ENCODE measurements around the gene RAP1GAP. TPM values are rescaled to one million over a fixed set of nuclear protein-coding genes. Genes with fewer than 3 reads are reported as not detected.

The RAP1GAP gene
- total RNA-seq, 1 experiment from 2014 or later, result 30.2 TPM

DNA sequence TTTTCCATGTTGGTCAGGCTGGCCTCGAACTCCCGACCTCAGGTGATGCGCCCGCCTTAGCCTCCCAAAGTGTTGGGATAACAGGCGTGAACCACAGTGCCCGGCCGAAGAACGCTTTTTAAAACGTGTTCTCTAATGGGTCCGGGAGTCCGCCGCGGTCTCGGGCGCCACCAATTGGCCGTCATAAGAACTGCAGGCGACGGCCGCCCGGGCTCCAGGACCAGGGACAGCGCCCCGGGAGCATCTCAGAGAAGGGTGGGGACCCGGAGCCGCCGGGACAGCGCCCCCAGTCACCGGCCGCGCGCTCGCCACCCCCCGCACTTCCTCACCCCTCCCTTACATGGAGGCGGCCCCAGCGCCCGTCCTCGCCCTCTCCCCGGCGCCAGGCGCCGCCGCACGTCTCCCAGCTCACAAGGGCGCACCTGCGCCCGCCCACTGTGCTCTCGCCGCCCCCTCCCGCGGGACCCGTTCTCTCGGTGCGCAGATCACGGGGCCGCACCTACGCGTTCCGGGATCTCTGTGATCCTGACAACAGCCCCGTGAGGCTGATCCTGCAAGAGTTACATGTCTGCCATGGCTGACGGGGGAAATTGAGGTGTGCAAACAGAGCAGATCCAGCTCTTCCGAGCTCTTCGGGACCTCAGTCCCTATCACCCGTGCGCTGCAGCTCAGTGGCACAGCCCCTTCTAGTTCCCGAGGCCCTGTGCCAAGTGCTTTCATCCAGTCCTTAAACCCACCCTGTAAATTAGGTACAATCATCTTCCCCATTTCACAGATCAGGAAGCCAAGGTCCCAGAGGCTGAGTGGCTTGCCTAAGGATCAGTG, 9.8 kb downstream of the RAP1GAP start:
- Histone ChIP-seq H3K4me2 (peak overlapping the region; percentile 57), H3K36me3 (ENCODE audit: low read depth) (no peaks in the 10 kb centered on the region), H3F3A (ENCODE audit: insufficient read depth, low read depth) (0 out of 2 replicates have a peak, but pooled peaks cover 3% of the 10 kb centered on the region), H3K4me1 (replicated peaks; ENCODE audit: insufficient read depth) (peaks cover 15% of the 10 kb centered on the region), H3K4me3 (no peak overlapping the region), H3K9me3 (ENCODE audit: insufficient read depth, low read depth) (no peaks in the 10 kb centered on the region), H3K27ac (no peak overlapping the region), H4K20me1 (ENCODE audit: insufficient read depth) (no peaks in the 10 kb centered on the region), H3K27me3 (ENCODE audit: insufficient read depth, low read depth) (no peaks in the 10 kb centered on the region), H3K79me2 (ENCODE audit: low read depth) (no peaks in the 10 kb centered on the region), H3K9me2 (ENCODE audit: insufficient read depth) (no peaks in the 10 kb centered on the region), H2AFZ (no peak overlapping the region)
- POLR2A ChIA-PET (ENCODE audit: unreplicated experiment), result no interaction called here
- BruUV-seq (replicated peaks), result no TSS peak
- TF ChIP-seq EZH2 (IDR thresholded peaks at IDR 0.05; ENCODE audit: low read depth), result no peak
- TF ChIP-seq, protein P1, sequence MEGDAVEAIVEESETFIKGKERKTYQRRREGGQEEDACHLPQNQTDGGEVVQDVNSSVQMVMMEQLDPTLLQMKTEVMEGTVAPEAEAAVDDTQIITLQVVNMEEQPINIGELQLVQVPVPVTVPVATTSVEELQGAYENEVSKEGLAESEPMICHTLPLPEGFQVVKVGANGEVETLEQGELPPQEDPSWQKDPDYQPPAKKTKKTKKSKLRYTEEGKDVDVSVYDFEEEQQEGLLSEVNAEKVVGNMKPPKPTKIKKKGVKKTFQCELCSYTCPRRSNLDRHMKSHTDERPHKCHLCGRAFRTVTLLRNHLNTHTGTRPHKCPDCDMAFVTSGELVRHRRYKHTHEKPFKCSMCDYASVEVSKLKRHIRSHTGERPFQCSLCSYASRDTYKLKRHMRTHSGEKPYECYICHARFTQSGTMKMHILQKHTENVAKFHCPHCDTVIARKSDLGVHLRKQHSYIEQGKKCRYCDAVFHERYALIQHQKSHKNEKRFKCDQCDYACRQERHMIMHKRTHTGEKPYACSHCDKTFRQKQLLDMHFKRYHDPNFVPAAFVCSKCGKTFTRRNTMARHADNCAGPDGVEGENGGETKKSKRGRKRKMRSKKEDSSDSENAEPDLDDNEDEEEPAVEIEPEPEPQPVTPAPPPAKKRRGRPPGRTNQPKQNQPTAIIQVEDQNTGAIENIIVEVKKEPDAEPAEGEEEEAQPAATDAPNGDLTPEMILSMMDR (conservative IDR thresholded peaks at IDR 0.05), result peak; percentile 89
- DNase-seq, result peak; percentile 40 to 81
- intact Hi-C loops (cut with micrococcal nuclease; ENCODE audit: unreplicated experiment), result loop anchor here (1.0 to 5.0 kb wide), 6 partner anchors 47 to 427 kb away; partner anchors contain the start of gene ALPL
- CTCF ChIA-PET, result interaction anchor here (0.6 to 1.2 kb wide), 2 partner anchors 88 to 289 kb away, joined by 4 to 14 read pairs; no protein-coding TSS in a partner anchor

DNA sequence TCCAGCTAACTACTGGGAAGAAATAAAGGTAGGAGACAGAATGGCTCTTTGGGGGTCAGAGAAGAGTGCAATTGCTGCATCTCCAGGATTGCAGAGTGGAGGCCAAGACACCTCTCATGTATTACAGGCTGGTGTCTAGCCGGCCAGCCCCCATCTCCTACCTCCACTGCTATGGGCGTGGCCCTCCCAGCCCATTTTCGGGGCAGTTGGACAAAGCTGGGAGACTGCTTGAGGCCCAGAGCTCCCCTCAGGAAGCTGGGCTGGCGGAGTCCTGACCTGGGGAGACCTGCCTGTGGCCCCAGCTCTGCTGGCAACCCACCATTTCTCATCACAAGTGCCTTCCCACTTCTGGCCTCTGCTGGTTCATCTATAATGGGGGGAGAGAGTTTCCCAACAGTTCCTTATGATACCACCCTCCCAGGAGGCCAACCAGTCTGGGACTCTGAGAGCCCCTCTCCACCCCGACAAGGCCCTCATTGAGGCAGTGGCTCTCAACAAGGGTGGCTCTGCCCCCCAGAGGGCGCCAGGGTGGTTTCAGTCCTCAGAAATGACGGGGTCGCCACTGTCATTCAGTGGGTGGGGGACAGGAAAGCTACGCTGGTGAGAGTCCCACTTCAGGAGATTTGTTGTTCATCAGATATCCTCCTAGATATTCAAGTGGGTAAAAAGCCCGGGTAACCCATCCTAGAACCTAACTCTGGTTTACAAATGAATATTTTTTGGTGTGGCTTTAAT, 11.5 kb downstream of the RAP1GAP start:
- TF ChIP-seq, protein P1 (conservative IDR thresholded peaks at IDR 0.05), result no peak
- TF ChIP-seq EZH2 (IDR thresholded peaks at IDR 0.05; ENCODE audit: low read depth), result no peak
- intact Hi-C loops (cut with micrococcal nuclease; ENCODE audit: unreplicated experiment), result loop anchor here (2.0 to 5.0 kb wide), 5 partner anchors 31 to 425 kb away; partner anchors contain the start of gene ALPL

DNA sequence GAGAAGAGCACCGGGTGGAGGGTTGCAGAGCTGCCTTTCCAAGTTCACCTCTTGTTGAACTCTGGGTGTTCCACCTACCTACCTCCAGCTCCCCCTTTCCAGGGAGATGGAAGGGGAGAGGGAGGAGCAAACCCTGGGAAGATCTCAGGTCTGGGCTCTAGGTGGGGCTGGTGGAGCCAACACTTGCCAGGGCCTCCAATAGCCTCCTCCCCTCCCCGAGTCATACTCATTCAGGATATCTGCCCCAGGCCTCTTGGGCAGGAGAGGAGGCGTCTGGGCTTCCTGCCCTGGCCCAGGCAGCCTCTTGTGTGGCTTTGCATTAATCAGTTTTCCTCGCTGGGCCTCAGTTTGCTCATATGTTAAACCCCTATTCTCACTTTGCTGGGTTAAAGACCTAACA, 13.4 kb downstream of the RAP1GAP start:
- TF ChIP-seq EZH2 (IDR thresholded peaks at IDR 0.05; ENCODE audit: low read depth), result no peak
- TF ChIP-seq, protein P1 (conservative IDR thresholded peaks at IDR 0.05), result peak; percentile 33; the same call in 1 of the 2 replicates
- no peaks in the 10 kb centered on the region for H3K79me2 ChIP-seq (ENCODE audit: low read depth)
- H3K36me3 ChIP-seq (ENCODE audit: low read depth), result no peaks in the 10 kb centered on the region
- no peak overlapping the region for H3K27ac ChIP-seq
- DNase-seq, result peak; percentile 58 to 60
- no peak overlapping the region for H2AFZ ChIP-seq
- H3K9me3 ChIP-seq (ENCODE audit: insufficient read depth, low read depth), result no peaks in the 10 kb centered on the region
- POLR2A ChIA-PET (ENCODE audit: unreplicated experiment), result interaction anchor here (0.6 kb wide), 1 partner anchor 49 kb away, joined by 3 read pairs; no protein-coding TSS in a partner anchor
- CTCF ChIA-PET, result interaction anchor here (0.6 kb wide), 1 partner anchor 1278 kb away, joined by 17 read pairs; no protein-coding TSS in a partner anchor
- H3K4me3 ChIP-seq, result no peak overlapping the region
- no peak overlapping the region; the same call in 1 of the 2 replicates for H3K4me2 ChIP-seq
- no peaks in the 10 kb centered on the region for H4K20me1 ChIP-seq (ENCODE audit: insufficient read depth)
- H3K27me3 ChIP-seq (ENCODE audit: insufficient read depth, low read depth), result no peaks in the 10 kb centered on the region
- H3K9me2 ChIP-seq (ENCODE audit: insufficient read depth), result no peaks in the 10 kb centered on the region
- no TSS peak for BruUV-seq (replicated peaks)
- peaks cover 35% of the 10 kb centered on the region for H3K4me1 ChIP-seq (replicated peaks; ENCODE audit: insufficient read depth)
- H3F3A ChIP-seq (ENCODE audit: insufficient read depth, low read depth), result peaks cover 13% of the 10 kb centered on the region; the same call in 1 of the 2 replicates
- intact Hi-C loops (cut with micrococcal nuclease; ENCODE audit: unreplicated experiment), result loop anchor here (2.0 to 5.0 kb wide), 5 partner anchors 29 to 423 kb away; partner anchors contain the start of gene ALPL

More for the DNA sequence above, 11.5 kb downstream of the RAP1GAP start:
- Histone ChIP-seq H3K4me2 (no peak overlapping the region), H3K9me3 (ENCODE audit: insufficient read depth, low read depth) (no peaks in the 10 kb centered on the region), H3K36me3 (ENCODE audit: low read depth) (no peaks in the 10 kb centered on the region), H3K27me3 (ENCODE audit: insufficient read depth, low read depth) (no peaks in the 10 kb centered on the region), H3K79me2 (ENCODE audit: low read depth) (no peaks in the 10 kb centered on the region), H3K4me3 (no peak overlapping the region), H3F3A (ENCODE audit: insufficient read depth, low read depth) (peaks cover 11% of the 10 kb centered on the region; the same call in 1 of the 2 replicates), H3K9me2 (ENCODE audit: insufficient read depth) (no peaks in the 10 kb centered on the region), H2AFZ (no peak overlapping the region), H3K27ac (no peak overlapping the region), H4K20me1 (ENCODE audit: insufficient read depth) (no peaks in the 10 kb centered on the region), H3K4me1 (replicated peaks; ENCODE audit: insufficient read depth) (peaks cover 25% of the 10 kb centered on the region)
- no TSS peak for BruUV-seq (replicated peaks)
- ChIA-PET POLR2A (ENCODE audit: unreplicated experiment) (no interaction called here), CTCF (no interaction called here)
- no peak for DNase-seq

Measured in PC-9 (cell line).